CD4-positive, alpha-beta T cell treated with Interleukin-4 for 4 hours (primary cell): ENCODE measurements around the gene SEC14L2.
"Not testable (repeated sequence)": the region's sequence is repeated elsewhere in the genome, so short reads cannot be mapped to it uniquely, and the experiment has no call there.

Experiments
- DNase-seq: peaks from one replicate; pipeline ENCODE4 v3.0.0-alpha.2; 2020

SEC14L2 gene

GRCh38 chr22:30430933-30431332 is 34.1 kb downstream of the SEC14L2 start:
- no peak for DNase-seq

- DNase-seq: no peak
Observed at GRCh38 chr22:30432096-30432495, 35.3 kb downstream of the SEC14L2 start.

- no peak for DNase-seq
Observed at GRCh38 chr22:30432520-30432919, 35.7 kb downstream of the SEC14L2 start.

- no peak for DNase-seq
Observed at GRCh38 chr22:30433227-30433626, 36.4 kb downstream of the SEC14L2 start.

GRCh38 chr22:30433773-30434172 is 37.0 kb downstream of the SEC14L2 start:
- no peak for DNase-seq

GRCh38 chr22:30434843-30435242 is 38.0 kb downstream of the SEC14L2 start:
- DNase-seq: no peak

- DNase-seq: peak; percentile 91
Observed at GRCh38 chr22:30435674-30436126, 38.9 kb downstream of the SEC14L2 start.

GRCh38 chr22:30436196-30436595 is 39.4 kb downstream of the SEC14L2 start:
- no peak for DNase-seq

- DNase-seq: no peak
Observed at GRCh38 chr22:30438559-30438958, 41.7 kb downstream of the SEC14L2 start.

GRCh38 chr22:30439226-30439625 is 42.4 kb downstream of the SEC14L2 start:
- no peak for DNase-seq

- DNase-seq: no peak
Observed at GRCh38 chr22:30439836-30440235, 43.0 kb downstream of the SEC14L2 start.

GRCh38 chr22:30441088-30441487 is 44.3 kb downstream of the SEC14L2 start:
- DNase-seq: no peak

- peak; percentile 49 for DNase-seq
Observed at GRCh38 chr22:30444632-30445437, 48.0 kb downstream of the SEC14L2 start.

- no peak for DNase-seq
Observed at GRCh38 chr22:30445438-30446145, 48.8 kb downstream of the SEC14L2 start.

- DNase-seq: no peak
Observed at GRCh38 chr22:30447656-30448055, 50.8 kb downstream of the SEC14L2 start.

GRCh38 chr22:30451488-30451887 is 54.7 kb downstream of the SEC14L2 start:
- not testable (repeated sequence) for DNase-seq

GRCh38 chr22:30452861-30453260 is 56.0 kb downstream of the SEC14L2 start:
- no peak for DNase-seq

GRCh38 chr22:30453731-30454510 is 57.1 kb downstream of the SEC14L2 start:
- no peak for DNase-seq

- DNase-seq: no peak
Observed at GRCh38 chr22:30455075-30455840, 58.4 kb downstream of the SEC14L2 start.

- no peak for DNase-seq
Observed at GRCh38 chr22:30457981-30458380, 61.2 kb downstream of the SEC14L2 start.

- no peak for DNase-seq
Observed at GRCh38 chr22:30459181-30460052, 62.6 kb downstream of the SEC14L2 start.

GRCh38 chr22:30460147-30460546 is 63.3 kb downstream of the SEC14L2 start:
- no peak for DNase-seq
